RWPE2 (cell line): Measurements from ENCODE around the gene ST14.

Experiments used
- ATAC-seq: fragments of 200-7000 bp; cut with Tn5 transposase; 3 replicates; pipeline ENCODE4 v1.9.1; 2021; ENCODE audit warnings: low read depth
- DNase-seq: peaks from one replicate; pipeline ENCODE4 v3.0.0-alpha.2; 2020; ENCODE audit warnings: low spot score
- H3K27ac ChIP-seq: fragments of 450-650 bp; 2 replicates; pipeline ENCODE4 v1.5.1; 2017; ENCODE audit warnings: mild to moderate bottlenecking; ENCODE audit not compliant: poor library complexity, severe bottlenecking
- H3K27me3 ChIP-seq: fragments of 250-450 bp; sonication (Bioruptor Pico); 2 replicates; pipeline ENCODE4 v1.5.1; 2021; ENCODE audit warnings: mild to moderate bottlenecking, moderate library complexity; ENCODE audit not compliant: insufficient read depth, poor library complexity, severe bottlenecking
- H3K36me3 ChIP-seq: fragments of 250-450 bp; sonication (Bioruptor Pico); 2 replicates; pipeline ENCODE4 v1.5.1; 2020; ENCODE audit warnings: low read depth, mild to moderate bottlenecking, moderate library complexity
- H3K4me1 ChIP-seq: fragments of 250-450 bp; sonication (Bioruptor Pico); 2 replicates; pipeline ENCODE4 v1.5.1; 2021; ENCODE audit warnings: mild to moderate bottlenecking, moderate library complexity; ENCODE audit not compliant: insufficient read depth, poor library complexity, severe bottlenecking
- H3K4me3 ChIP-seq: fragments of 250-450 bp; sonication (Bioruptor Pico); 2 replicates; pipeline ENCODE4 v1.5.1; 2021; ENCODE audit warnings: mild to moderate bottlenecking, moderate library complexity; ENCODE audit not compliant: severe bottlenecking
- H3K9me3 ChIP-seq: fragments of 250-450 bp; sonication (Bioruptor Pico); 2 replicates; pipeline ENCODE4 v1.5.1; 2021; ENCODE audit warnings: mild to moderate bottlenecking, moderate library complexity; ENCODE audit not compliant: severe bottlenecking
- TF ChIP-seq, protein P1 (sequence below): fragments of 450-650 bp; IDR thresholded peaks from one replicate; pipeline ENCODE4 v1.5.1; 2017; ENCODE audit warnings: mild to moderate bottlenecking, moderate library complexity; ENCODE audit not compliant: poor library complexity, severe bottlenecking

Gene ST14

DNA sequence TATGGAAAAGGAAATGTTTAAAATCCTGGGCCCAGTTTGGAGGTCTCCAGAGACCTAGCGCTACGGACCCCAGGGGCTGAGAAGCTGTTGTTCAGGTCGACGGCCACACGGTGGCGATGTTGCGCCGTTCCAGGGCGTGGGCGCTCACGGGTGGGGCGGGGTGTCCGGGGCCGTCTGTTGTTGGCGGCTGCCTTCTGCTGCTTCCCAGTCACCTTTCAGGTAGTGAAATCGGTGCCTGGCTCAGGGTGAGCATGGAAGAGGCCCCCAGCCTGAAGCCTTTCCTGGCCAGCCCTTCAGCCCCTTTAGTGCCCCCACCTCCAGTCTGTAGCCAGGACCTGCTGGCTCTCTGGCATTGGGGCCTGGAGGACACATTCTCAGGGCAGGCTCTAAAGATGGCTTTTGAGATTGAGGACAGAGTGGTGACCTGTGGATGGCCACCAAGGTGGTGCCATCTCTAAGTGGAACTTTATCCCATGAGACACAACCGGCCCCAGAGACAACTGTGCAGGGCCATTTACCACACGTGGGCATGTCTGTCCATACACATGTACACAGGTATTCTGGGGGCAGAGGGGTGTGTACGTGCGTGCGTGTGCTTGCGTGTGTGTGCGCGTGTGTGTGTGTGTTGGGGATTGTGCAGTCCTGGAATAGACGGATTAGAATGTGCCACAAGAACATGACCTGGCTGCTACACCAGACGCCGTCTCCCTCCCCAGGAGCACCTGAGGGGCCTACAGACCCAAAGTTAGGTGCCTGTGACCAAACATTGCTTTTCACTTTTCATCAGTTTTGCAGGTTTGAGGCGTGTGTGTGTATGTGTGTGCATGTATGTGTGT, 53.8 kb downstream of the ST14 start:
- no peaks in the 10 kb centered on the region for H3K4me1 ChIP-seq
- H3K27ac ChIP-seq: no peak overlapping the region
- H3K9me3 ChIP-seq: no peaks in the 10 kb centered on the region
- TF ChIP-seq, protein P1, sequence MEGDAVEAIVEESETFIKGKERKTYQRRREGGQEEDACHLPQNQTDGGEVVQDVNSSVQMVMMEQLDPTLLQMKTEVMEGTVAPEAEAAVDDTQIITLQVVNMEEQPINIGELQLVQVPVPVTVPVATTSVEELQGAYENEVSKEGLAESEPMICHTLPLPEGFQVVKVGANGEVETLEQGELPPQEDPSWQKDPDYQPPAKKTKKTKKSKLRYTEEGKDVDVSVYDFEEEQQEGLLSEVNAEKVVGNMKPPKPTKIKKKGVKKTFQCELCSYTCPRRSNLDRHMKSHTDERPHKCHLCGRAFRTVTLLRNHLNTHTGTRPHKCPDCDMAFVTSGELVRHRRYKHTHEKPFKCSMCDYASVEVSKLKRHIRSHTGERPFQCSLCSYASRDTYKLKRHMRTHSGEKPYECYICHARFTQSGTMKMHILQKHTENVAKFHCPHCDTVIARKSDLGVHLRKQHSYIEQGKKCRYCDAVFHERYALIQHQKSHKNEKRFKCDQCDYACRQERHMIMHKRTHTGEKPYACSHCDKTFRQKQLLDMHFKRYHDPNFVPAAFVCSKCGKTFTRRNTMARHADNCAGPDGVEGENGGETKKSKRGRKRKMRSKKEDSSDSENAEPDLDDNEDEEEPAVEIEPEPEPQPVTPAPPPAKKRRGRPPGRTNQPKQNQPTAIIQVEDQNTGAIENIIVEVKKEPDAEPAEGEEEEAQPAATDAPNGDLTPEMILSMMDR: peak; percentile 96
- ATAC-seq (peak; percentile 65), DNase-seq (peak; percentile 57)
- no peak overlapping the region for H3K4me3 ChIP-seq
- H3K36me3 ChIP-seq: no peaks in the 10 kb centered on the region
- no peaks in the 10 kb centered on the region for H3K27me3 ChIP-seq

- Histone ChIP-seq H3K4me3 (no peak overlapping the region), H3K9me3 (no peaks in the 10 kb centered on the region), H3K36me3 (no peaks in the 10 kb centered on the region), H3K27me3 (no peaks in the 10 kb centered on the region), H3K4me1 (no peaks in the 10 kb centered on the region), H3K27ac (no peak overlapping the region)
- DNase-seq (peak; percentile 14), ATAC-seq (no peak)
- TF ChIP-seq, protein P1: no peak
These were observed 54.3 kb downstream of the ST14 start for GRCh38 chr11:130213979-130214281.

GRCh38 chr11:130214861-130215530, 55.4 kb downstream of the ST14 start:
- DNase-seq: no peak
- Histone ChIP-seq H3K36me3 (no peaks in the 10 kb centered on the region), H3K27me3 (no peaks in the 10 kb centered on the region), H3K9me3 (no peaks in the 10 kb centered on the region), H3K4me1 (no peaks in the 10 kb centered on the region), H3K4me3 (no peak overlapping the region), H3K27ac (no peak overlapping the region)
- no peak for ATAC-seq
- TF ChIP-seq, protein P1: no peak

DNA sequence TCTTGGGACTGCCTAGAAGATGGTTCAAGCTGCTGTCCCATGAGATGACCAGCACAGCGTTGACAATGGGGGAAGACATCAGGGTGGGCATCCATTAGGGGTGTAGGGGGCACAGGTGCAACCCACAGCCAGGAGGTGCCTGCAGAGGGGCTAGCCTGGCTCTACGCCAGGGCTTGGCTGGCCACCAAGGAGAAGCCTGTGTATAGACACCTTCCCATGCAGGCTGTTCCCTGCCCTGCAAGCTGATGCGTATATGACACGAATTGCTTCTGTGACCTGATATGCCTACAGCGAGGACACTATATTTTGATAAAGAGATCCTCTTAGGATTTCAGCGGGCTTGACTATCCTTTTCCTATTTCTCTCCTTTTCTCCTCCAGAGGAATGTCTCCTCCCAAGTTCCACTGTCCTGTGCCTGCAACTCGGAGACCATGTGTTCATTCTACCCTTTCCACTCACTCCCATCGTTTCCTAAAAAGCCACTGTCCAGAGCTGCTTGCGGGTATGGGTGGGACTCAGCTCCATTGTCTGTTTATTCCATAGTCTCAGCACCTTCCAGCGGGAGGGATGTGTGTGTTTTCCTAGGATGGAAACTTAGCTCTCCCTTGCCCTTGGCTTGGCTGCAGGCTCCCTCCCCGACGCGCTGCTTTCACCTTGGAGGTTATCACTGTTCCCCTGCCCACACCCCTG, 56.1 kb downstream of the ST14 start:
- no peak overlapping the region for H3K4me3 ChIP-seq
- H3K27ac ChIP-seq: no peak overlapping the region
- DNase-seq: no peak
- H3K27me3 ChIP-seq: no peaks in the 10 kb centered on the region
- H3K4me1 ChIP-seq: no peaks in the 10 kb centered on the region
- no peaks in the 10 kb centered on the region for H3K9me3 ChIP-seq
- no peaks in the 10 kb centered on the region for H3K36me3 ChIP-seq
- TF ChIP-seq, protein P1: no peak
- no peak for ATAC-seq

DNA sequence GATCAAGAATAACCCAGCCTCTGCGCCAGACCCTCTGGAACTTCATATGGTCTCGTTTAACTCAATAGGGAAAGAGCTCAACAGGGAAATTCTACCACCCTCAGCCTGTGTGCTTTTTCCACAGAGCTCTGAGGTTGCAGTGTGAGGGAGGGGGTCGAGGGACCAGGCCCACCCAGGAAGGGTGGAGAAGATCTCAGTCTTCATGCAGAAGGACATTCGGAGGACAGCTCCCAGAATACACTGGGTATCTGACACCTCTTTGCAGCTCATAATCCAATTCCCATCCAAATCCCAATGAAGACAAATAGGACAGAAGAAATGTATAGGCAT, 56.6 kb downstream of the ST14 start:
- H3K36me3 ChIP-seq: no peaks in the 10 kb centered on the region
- no peak overlapping the region for H3K27ac ChIP-seq
- no peaks in the 10 kb centered on the region for H3K9me3 ChIP-seq
- no peaks in the 10 kb centered on the region for H3K4me1 ChIP-seq
- DNase-seq (no peak), ATAC-seq (no peak)
- no peak overlapping the region for H3K4me3 ChIP-seq
- TF ChIP-seq, protein P1: no peak
- no peaks in the 10 kb centered on the region for H3K27me3 ChIP-seq
